ENCODE results near the gene SHCBP1.

- TF ChIP-seq ZBTB7A (IDR thresholded peaks at IDR 0.05; ENCODE audit: low read depth) (no peak), TCF12 (IDR thresholded peaks at IDR 0.05; ENCODE audit: low read depth) (no peak), CEBPB (IDR thresholded peaks at IDR 0.05) (no peak), CREB1 (IDR thresholded peaks at IDR 0.05; ENCODE audit: low read depth) (no peak), MAX (IDR thresholded peaks at IDR 0.05) (no peak), RAD21 (IDR thresholded peaks at IDR 0.05; ENCODE audit: low read depth) (no peak), EP300 (IDR thresholded peaks at IDR 0.05; ENCODE audit: borderline replicate concordance) (no peak), EGR1 (IDR thresholded peaks at IDR 0.05) (no peak), YY1 (IDR thresholded peaks at IDR 0.05; ENCODE audit: low read depth) (no peak), TAF1 (IDR thresholded peaks at IDR 0.05; ENCODE audit: low read depth) (no peak)
- TF ChIP-seq, protein P1, sequence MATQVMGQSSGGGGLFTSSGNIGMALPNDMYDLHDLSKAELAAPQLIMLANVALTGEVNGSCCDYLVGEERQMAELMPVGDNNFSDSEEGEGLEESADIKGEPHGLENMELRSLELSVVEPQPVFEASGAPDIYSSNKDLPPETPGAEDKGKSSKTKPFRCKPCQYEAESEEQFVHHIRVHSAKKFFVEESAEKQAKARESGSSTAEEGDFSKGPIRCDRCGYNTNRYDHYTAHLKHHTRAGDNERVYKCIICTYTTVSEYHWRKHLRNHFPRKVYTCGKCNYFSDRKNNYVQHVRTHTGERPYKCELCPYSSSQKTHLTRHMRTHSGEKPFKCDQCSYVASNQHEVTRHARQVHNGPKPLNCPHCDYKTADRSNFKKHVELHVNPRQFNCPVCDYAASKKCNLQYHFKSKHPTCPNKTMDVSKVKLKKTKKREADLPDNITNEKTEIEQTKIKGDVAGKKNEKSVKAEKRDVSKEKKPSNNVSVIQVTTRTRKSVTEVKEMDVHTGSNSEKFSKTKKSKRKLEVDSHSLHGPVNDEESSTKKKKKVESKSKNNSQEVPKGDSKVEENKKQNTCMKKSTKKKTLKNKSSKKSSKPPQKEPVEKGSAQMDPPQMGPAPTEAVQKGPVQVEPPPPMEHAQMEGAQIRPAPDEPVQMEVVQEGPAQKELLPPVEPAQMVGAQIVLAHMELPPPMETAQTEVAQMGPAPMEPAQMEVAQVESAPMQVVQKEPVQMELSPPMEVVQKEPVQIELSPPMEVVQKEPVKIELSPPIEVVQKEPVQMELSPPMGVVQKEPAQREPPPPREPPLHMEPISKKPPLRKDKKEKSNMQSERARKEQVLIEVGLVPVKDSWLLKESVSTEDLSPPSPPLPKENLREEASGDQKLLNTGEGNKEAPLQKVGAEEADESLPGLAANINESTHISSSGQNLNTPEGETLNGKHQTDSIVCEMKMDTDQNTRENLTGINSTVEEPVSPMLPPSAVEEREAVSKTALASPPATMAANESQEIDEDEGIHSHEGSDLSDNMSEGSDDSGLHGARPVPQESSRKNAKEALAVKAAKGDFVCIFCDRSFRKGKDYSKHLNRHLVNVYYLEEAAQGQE (IDR thresholded peaks at IDR 0.05; ENCODE audit: low read depth), result no peak
Measured at GRCh38 chr16:46613352-46613751, 7.8 kb downstream of the SHCBP1 start.
